Common myeloid progenitor, CD34-positive (primary cell): ENCODE results near the gene EDEM3.
"Not testable (repeated sequence)": the region's sequence is repeated elsewhere in the genome, so short reads cannot be mapped to it uniquely, and the experiment has no call there.

Experiments
- CTCF ChIA-PET: fragments of 350-600 bp; sonication (Branson Sonifier 250); formaldehyde crosslinking; loops from one replicate; lab custom pipeline; 2021; ENCODE audit warnings: antibody characterized with exemption; lab: Charles Lee
- POLR2A ChIA-PET: fragments of 350-600 bp; sonication (Branson Sonifier 250); formaldehyde crosslinking; loops from one replicate; lab custom pipeline; 2021; ENCODE audit warnings: antibody characterized with exemption; lab: Charles Lee
- DNase-seq, 3 donors: peaks; one replicate each; pipeline versions ENCODE4 v3.0.0 to v3.0.0-alpha.2; 2013
- H3K27ac ChIP-seq, 2 experiments: 1 replicate in 1 of 2; 2 replicates in 1 of 2; pipeline ENCODE4 v1.7.0; 2013; ENCODE audit warnings: inconsistent platforms in 2 of 2, low read length in 2 of 2, mild to moderate bottlenecking in 2 of 2, low read depth in 1 of 2, moderate library complexity in 1 of 2; ENCODE audit not compliant: severe bottlenecking in 2 of 2, insufficient read depth in 1 of 2, poor library complexity in 1 of 2
- H3K27me3 ChIP-seq, 5 experiments: replicated peaks in 2 of 5; 1 replicate in 3 of 5; 2 replicates in 2 of 5; pipeline versions ENCODE4 v1.6.1 to v1.7.0; 2013; ENCODE audit warnings: low read length in 4 of 5, mild to moderate bottlenecking in 2 of 5, moderate library complexity in 2 of 5, inconsistent platforms in 1 of 5; ENCODE audit not compliant: insufficient read depth in 5 of 5, control insufficient read depth in 4 of 5
- H3K36me3 ChIP-seq, 4 experiments: 1 replicate in 2 of 4; 2 replicates in 2 of 4; pipeline versions ENCODE4 v1.6.1 to v1.7.0; 2013; ENCODE audit warnings: low read length in 3 of 4, control low read depth in 1 of 4, mild to moderate bottlenecking in 1 of 4; ENCODE audit not compliant: control insufficient read depth in 4 of 4, insufficient read depth in 4 of 4
- H3K4me1 ChIP-seq, 4 experiments: 1 replicate in 3 of 4; 2 replicates in 1 of 4; pipeline versions ENCODE4 v1.6.1 to v1.7.1; 2013; ENCODE audit warnings: low read length in 3 of 4, mild to moderate bottlenecking in 3 of 4, control low read depth in 1 of 4, inconsistent platforms in 1 of 4, moderate library complexity in 1 of 4; ENCODE audit not compliant: control insufficient read depth in 4 of 4, insufficient read depth in 4 of 4; ENCODE audit errors: control extremely low read depth in 1 of 4
- H3K4me3 ChIP-seq, 7 experiments: 1 replicate in 4 of 7; 2 replicates in 3 of 7; pipeline versions ENCODE4 v1.5.1 to v1.7.0; 2013; ENCODE audit warnings: mild to moderate bottlenecking in 7 of 7, low read length in 6 of 7, moderate library complexity in 6 of 7, inconsistent platforms in 2 of 7, low read depth in 2 of 7, control low read depth in 1 of 7; ENCODE audit not compliant: insufficient read depth in 4 of 7, control insufficient read depth in 1 of 7; ENCODE audit errors: extremely low read depth in 1 of 7
- H3K9me3 ChIP-seq, 5 experiments: 1 replicate in 4 of 5; 2 replicates in 1 of 5; pipeline versions ENCODE4 v1.6.1 to v1.7.1; 2013; ENCODE audit warnings: low read length in 4 of 5, mild to moderate bottlenecking in 2 of 5, inconsistent platforms in 1 of 5, low read depth in 1 of 5, moderate library complexity in 1 of 5; ENCODE audit not compliant: control insufficient read depth in 4 of 5, insufficient read depth in 2 of 5; ENCODE audit errors: control extremely low read depth in 1 of 5
- WGBS: methylation state at CpG from one replicate; pipeline ENCODE4 v1.1.5; 2013; ENCODE audit not compliant: insufficient coverage; 5-methylcytosine and 5-hydroxymethylcytosine counted together

EDEM3 gene

GRCh38 chr1:184788970-184789369 lies 34.3 kb upstream of the EDEM3 start:
- CTCF ChIA-PET = interaction anchor here (1.3 to 1.5 kb wide), 2 partner anchors 13 to 24 kb away, joined by 3 to 7 read pairs; no protein-coding TSS in a partner anchor
- H3K27me3 ChIP-seq = no peaks in the 10 kb centered on the region
- H3K4me3 ChIP-seq = no peak overlapping the region
- no peak overlapping the region for H3K27ac ChIP-seq
- H3K36me3 ChIP-seq = peaks cover 0 to 3% (median under 1%) of the 10 kb centered on the region in 4 experiments
- DNase-seq = no peak
- 100% methylated on average over 2 of the region's 2 CpGs for WGBS
- peaks cover 5 to 35% (median 22%) of the 10 kb centered on the region in 4 experiments for H3K4me1 ChIP-seq
- POLR2A ChIA-PET = interaction anchor here (1.0 kb wide), 1 partner anchor 20 kb away, joined by 3 read pairs; no protein-coding TSS in a partner anchor
- peaks cover 0 to 8% (median 7%) of the 10 kb centered on the region in 5 experiments for H3K9me3 ChIP-seq

- no peak overlapping the region for H3K27ac ChIP-seq
- peaks cover 0 to 7% (median 2%) of the 10 kb centered on the region in 4 experiments for H3K36me3 ChIP-seq
- peaks cover 0 to 9% (median 2%) of the 10 kb centered on the region in 4 experiments for H3K4me1 ChIP-seq
- ChIA-PET POLR2A (no interaction called here), CTCF (no interaction called here)
- no CpG with 5 or more reads among the region's 2 CpGs for WGBS
- DNase-seq = no peak
- no peaks in the 10 kb centered on the region for H3K27me3 ChIP-seq
- peaks cover 3 to 31% (median 7%) of the 10 kb centered on the region in 5 experiments for H3K9me3 ChIP-seq
- no peak overlapping the region for H3K4me3 ChIP-seq
Observed at GRCh38 chr1:184785529-184785928, 30.9 kb upstream of the EDEM3 start.

GRCh38 chr1:184783723-184784122 lies 29.1 kb upstream of the EDEM3 start:
- H3K36me3 ChIP-seq, H3K4me1 ChIP-seq, CTCF ChIA-PET, H3K27me3 ChIP-seq, H3K4me3 ChIP-seq, H3K27ac ChIP-seq, POLR2A ChIA-PET: not testable (repeated sequence)
- DNase-seq = peak in 2 of 3 donors; percentile 9 to 19
- H3K9me3 ChIP-seq = peaks cover 3 to 31% (median 7%) of the 10 kb centered on the region in 5 experiments
- 100% methylated on average over 2 of the region's 3 CpGs for WGBS

GRCh38 chr1:184781941-184782340 lies 27.3 kb upstream of the EDEM3 start:
- Histone ChIP-seq H3K27ac (no peak overlapping the region), H3K9me3 (peaks cover 3 to 31% (median 7%) of the 10 kb centered on the region in 5 experiments), H3K27me3 (no peaks in the 10 kb centered on the region), H3K4me3 (no peak overlapping the region), H3K36me3 (peaks cover 0 to 7% (median 0%) of the 10 kb centered on the region in 4 experiments), H3K4me1 (peaks cover 0 to 6% (median 2%) of the 10 kb centered on the region in 4 experiments)
- no peak for DNase-seq
- POLR2A ChIA-PET = no interaction called here
- 100% methylated on average over 1 of the region's 1 CpG for WGBS
- CTCF ChIA-PET = interaction anchor here (1.0 kb wide), 2 partner anchors 12 to 203 kb away, joined by 3 to 4 read pairs; no protein-coding TSS in a partner anchor

- no peak overlapping the region for H3K4me3 ChIP-seq
- no peak overlapping the region for H3K27ac ChIP-seq
- no peaks in the 10 kb centered on the region for H3K27me3 ChIP-seq
- no CpG with 5 or more reads among the region's 2 CpGs for WGBS
- no peak for DNase-seq
- POLR2A ChIA-PET = no interaction called here
- no peaks in the 10 kb centered on the region for H3K9me3 ChIP-seq
- CTCF ChIA-PET = interaction anchor here (1.2 to 2.0 kb wide), 2 partner anchors 12 to 197 kb away, joined by 4 to 7 read pairs; no protein-coding TSS in a partner anchor
- no peaks in the 10 kb centered on the region for H3K36me3 ChIP-seq
- H3K4me1 ChIP-seq = peaks cover 0 to under 1% (median 0%) of the 10 kb centered on the region in 4 experiments
Observed at GRCh38 chr1:184775885-184776284, 21.2 kb upstream of the EDEM3 start.

- CTCF ChIA-PET = interaction anchor here (1.2 to 2.0 kb wide), 2 partner anchors 13 to 197 kb away, joined by 4 to 7 read pairs; no protein-coding TSS in a partner anchor
- peaks cover 0 to 6% (median 2%) of the 10 kb centered on the region in 4 experiments for H3K4me1 ChIP-seq
- H3K27ac ChIP-seq = no peak overlapping the region
- no peaks in the 10 kb centered on the region for H3K36me3 ChIP-seq
- no peak for DNase-seq
- no peaks in the 10 kb centered on the region for H3K9me3 ChIP-seq
- no peaks in the 10 kb centered on the region for H3K27me3 ChIP-seq
- POLR2A ChIA-PET = no interaction called here
- H3K4me3 ChIP-seq = no peak overlapping the region
Observed at GRCh38 chr1:184775329-184775728, 20.7 kb upstream of the EDEM3 start.

GRCh38 chr1:184773762-184774320 lies 19.2 kb upstream of the EDEM3 start:
- H3K27ac ChIP-seq = no peak overlapping the region
- POLR2A ChIA-PET = no interaction called here
- CTCF ChIA-PET = interaction anchor here (0.7 to 1.2 kb wide), 2 partner anchors 46 to 396 kb away, joined by 3 read pairs; no protein-coding TSS in a partner anchor
- WGBS = 73% methylated on average over 3 of the region's 4 CpGs
- no peak overlapping the region for H3K4me3 ChIP-seq
- H3K4me1 ChIP-seq = peaks cover 0 to 10% (median 4%) of the 10 kb centered on the region in 4 experiments
- no peaks in the 10 kb centered on the region for H3K27me3 ChIP-seq
- DNase-seq = no peak
- no peaks in the 10 kb centered on the region for H3K9me3 ChIP-seq
- no peaks in the 10 kb centered on the region for H3K36me3 ChIP-seq
